UCSD-AML1 (cell line): ENCODE measurements around the gene LEMD2.

Source experiments
- DNase-seq: peaks from one replicate; lab custom pipeline; 2025; ENCODE audit not compliant: unreplicated experiment; lab: John Stamatoyannopoulos, UW

The LEMD2 gene

DNA sequence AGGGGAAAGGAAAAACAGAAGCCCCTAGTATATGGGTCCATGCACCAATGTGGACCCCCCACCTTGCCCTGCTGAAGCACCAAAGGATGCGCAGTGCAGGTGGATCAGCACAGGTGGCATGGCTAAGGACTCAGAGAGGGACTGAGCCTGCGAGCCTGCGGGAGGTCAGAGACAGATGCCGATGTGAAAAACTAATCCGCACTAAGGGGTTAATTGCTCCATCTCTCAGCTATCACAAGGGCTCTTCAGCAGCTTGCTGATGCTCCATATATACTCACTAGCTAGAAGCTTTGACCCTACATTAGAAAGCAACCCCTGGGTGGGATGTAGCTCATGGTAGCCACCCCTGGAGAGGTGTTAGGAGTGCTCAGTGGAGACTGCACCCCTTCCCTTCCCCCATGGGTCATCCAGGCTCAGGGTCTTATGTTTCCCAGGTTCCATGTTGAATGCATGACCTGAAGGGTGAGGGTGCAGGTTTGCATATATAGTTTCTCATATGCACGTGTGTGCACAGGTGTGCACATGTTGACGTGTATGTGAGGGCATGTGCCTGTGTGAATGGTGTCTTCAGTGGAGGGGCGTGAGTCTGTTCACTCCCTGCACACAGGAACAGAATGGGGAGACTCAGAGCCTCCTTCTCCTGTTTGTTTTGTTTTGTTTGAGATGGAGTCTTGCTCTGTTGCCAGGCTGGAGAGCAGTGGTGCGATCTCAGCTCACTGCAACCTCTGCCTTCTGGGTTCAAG, 28.9 kb downstream of the LEMD2 start:
- DNase-seq, result no peak

- no peak for DNase-seq
Observed at GRCh38 chr6:33758815-33759216, 30.1 kb downstream of the LEMD2 start.

- no peak for DNase-seq
Observed at GRCh38 chr6:33757906-33758305, 31.0 kb downstream of the LEMD2 start.

DNA sequence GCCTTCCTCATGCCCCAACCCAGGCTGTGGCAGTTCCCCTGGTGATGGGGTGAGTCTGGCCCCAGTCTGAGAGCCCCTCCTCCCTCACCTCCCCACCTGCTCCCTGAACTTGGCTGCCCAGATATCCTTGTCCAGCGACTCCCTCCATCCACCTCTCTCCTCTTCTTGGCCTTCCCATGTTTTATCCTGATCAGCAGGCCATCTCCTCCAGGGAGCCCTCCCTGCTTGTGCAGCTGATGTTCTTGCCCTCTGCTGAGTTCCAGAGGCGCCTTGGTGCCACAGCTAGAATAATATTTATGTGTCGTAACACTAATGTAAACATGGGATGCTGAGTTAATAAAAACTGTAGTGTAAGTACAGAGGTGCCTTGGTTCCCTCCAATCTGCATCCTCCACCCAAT, 31.8 kb downstream of the LEMD2 start:
- DNase-seq, result no peak

- DNase-seq, result no peak
Observed at GRCh38 chr6:33756211-33756954, 32.5 kb downstream of the LEMD2 start.

DNA sequence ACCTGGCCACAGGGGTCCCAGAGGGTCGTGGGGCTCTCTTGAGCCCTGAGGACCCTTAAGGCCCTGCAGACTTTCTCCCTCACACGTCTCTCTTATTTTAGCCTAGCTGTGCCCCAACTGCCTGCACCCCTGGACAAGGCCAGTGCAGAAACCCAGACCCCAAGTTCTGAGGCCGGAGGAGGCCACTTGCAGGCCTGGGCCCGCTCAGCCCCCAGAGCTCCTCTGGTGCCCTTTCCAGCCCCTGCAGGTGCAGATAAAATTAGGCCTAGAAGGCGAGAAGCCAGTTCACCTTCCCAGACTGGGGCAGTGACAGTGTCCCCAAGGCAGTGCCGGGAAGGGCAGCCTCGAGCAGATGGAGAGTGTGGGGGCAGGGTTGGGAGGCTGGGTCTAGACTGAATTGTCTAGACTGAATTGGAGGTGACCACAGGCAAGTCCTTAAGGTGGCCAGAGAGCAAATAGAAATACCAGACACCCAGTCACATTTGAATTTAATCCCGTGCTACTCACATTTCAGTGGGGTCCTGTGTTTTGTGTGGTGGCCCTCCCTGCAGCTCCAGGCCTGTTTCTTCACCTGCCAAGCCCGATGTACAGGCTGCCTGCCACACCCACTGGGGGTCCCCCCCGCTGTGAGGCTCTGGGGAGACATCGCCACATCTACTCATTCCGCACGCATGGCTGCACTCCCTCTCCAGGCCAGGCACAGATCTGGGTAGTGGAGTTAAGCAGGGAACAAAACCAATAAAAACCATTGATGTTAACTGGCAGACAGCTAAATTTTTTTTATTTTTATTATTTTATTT, 33.7 kb downstream of the LEMD2 start:
- no peak for DNase-seq

- no peak for DNase-seq
Observed at GRCh38 chr6:33754222-33754621, 34.7 kb downstream of the LEMD2 start.

DNA sequence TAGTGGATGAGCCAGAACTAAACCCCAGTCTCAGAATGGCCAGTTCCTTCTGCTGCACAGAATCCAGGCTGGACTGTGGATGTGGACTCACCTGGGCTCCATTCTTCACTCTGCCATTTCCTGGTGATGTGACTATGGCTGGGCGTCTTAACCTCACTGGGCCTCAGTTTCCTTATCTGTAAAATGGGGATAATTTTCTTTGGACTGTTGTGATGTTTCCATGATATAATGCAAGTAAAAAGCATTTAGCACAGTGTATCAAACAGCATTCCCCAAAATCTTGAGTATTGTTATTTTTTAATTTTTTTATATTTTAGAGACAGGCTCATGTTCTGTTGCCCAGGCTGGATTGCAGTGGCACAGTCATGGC, 36.3 kb downstream of the LEMD2 start:
- no peak for DNase-seq

- DNase-seq, result no peak
Observed at GRCh38 chr6:33751771-33752645, 36.9 kb downstream of the LEMD2 start.

- no peak for DNase-seq
Observed at GRCh38 chr6:33750244-33750991, 38.5 kb downstream of the LEMD2 start.

GRCh38 chr6:33749401-33749800, 39.5 kb downstream of the LEMD2 start:
- no peak for DNase-seq

DNA sequence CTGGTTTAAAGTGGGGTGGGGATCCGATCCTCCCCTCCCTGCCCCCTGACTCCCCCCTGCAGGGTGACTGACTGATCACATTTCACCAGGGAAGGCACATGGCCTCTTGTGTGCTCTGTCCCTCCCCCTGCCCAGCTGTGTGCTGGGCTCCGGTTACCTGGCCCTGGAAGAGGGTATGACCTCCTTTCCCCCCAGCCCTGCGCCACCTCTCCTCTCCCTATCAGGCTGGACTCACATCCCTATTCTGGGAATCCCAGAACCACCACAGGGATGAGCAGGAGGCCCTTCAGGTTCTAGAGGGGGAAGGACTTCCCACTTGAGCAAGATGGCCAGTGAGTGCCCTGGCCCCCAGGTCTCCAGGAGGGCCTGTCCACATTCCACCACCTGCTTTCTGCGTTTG, 40.1 kb downstream of the LEMD2 start:
- no peak for DNase-seq

GRCh38 chr6:33747823-33748222, 41.1 kb downstream of the LEMD2 start:
- DNase-seq, result no peak

DNA sequence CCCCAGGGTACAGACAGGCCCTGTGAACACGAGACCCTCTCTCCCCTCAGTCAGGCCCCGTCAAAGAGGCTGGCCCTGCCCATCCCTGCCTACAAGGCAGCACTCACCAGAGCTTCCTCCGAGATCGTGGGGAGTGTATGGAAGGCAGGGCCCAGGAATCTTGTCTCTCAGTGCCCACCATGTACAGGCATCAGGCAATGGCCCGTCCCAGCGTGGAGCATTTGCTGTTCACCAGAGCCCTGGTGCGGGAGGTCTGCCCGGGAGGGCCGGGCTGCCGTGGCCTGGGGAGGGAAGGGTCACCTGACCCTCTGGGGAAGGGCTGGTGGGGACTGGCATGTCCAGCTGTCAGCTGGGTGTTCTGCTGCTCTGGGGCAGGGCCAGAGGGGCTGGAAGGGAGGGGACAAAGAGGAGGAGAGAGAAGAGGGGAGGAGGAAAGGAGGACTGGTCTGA, 42.3 kb downstream of the LEMD2 start, which contains the start of gene IP6K3:
Gene IP6K3, minus strand, starts transcription at position 255 of the 450 bp plus-strand sequence. CDS start 11,429 bp downstream, outside the sequence.
- DNase-seq, result no peak

- no peak for DNase-seq
Observed at GRCh38 chr6:33746036-33746600, 42.8 kb downstream of the LEMD2 start.

- DNase-seq, result no peak
Observed at GRCh38 chr6:33745548-33745947, 43.4 kb downstream of the LEMD2 start.

DNA sequence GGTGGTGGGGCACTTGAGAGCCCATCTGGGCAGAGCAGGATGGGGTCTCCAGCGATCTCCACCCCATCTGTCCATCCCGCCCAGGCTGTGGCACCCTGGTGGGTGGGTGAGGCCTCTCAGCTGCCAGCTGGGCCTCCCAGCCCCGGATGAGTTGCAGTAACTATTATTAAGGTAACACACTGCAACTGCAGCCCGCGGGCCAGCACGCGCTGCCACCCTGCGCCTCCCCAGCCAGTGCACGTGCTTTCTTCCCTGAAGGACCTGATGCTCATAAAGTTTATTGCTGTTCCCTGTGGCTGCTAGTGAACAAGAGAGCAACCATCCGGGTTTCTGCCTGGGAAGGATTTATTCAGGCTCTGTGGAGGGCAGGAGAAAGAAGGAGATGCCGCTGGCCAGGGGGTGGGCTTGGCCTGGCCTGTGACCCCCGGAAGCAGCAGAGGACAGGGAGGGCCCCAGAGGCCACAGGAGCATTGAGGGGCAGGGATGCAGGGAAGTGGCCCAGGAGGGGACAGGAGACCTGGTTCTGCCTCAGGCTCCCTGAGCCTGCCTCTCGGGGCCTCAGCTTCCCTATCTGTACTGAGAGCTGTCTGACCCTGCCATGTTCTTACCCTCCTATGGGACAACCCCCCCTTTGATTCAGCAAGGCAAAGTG, 43.9 kb downstream of the LEMD2 start:
- DNase-seq, result no peak

DNA sequence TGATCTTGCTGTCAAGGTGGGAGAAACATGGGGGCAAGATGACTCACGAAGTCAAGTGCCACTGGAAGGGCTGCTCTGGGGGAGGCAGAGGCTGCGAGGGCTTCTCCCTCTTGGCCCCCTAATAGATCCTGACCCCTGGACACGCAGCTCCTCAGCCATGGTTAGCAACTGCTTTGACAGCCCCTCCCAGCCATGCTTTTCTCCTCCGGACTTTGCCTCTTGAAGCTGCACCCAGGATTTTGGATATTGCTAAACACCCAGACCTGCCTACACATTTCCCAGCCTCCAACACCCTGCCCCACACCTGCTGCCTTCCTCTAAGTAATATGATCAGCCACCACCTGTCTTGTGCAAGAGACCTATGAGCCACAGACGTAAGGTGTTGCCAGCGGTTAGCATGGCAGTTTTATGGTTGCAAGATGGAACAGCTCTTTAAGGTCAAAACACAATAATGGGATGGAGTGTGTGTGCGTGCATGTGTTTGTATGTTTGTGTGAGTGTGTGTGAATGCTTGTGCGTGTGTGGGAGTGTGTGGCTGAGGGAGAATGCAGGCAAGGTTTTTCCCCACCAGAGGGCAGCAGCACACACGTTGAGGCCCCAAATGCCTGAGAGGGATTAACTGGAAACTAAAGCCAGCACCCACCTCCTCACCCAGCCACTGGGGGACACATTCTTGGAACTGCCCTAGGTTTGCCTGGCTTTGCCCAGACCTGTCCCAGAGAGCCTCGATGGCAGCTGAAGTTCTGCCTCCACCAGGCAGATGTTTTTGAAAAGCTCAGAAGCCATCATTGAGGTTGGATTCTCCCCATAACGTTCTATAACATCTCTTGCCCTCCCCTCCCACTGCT, 44.7 kb downstream of the LEMD2 start:
- peak; percentile 71 for DNase-seq
